Transverse colon (tissue), 4 donors: Measurements from ENCODE around the gene C1orf122.

Experiments used
- EP300 ChIP-seq: sonication (generic); formaldehyde crosslinking; IDR thresholded peaks from one replicate; pipeline ENCODE4 v1.6.1; 2017; ENCODE audit warnings: antibody characterized with exemption, low read depth
- POLR2A ChIP-seq: fragments of 450-650 bp; IDR thresholded peaks from one replicate; pipeline ENCODE4 v1.6.1; 2016; ENCODE audit warnings: antibody characterized with exemption, mild to moderate bottlenecking, moderate library complexity
- POLR2AphosphoS5 ChIP-seq, 3 donors: sonication (generic); formaldehyde crosslinking; IDR thresholded peaks; one replicate each; pipeline ENCODE4 v1.6.1; 2016; ENCODE audit warnings: antibody characterized with exemption in 3 of 3
- TF ChIP-seq, protein P1 (sequence below), 5 experiments: fragments of 200-600 bp in 3 of 5; fragments of 450-650 bp in 2 of 5; sonication (generic) in 3 of 5; IDR thresholded peaks; 1 replicate in 2 of 5; 2 replicates in 3 of 5; pipeline ENCODE4 v1.5.1; 2016 to 2017; ENCODE audit warnings: antibody characterized with exemption in 5 of 5, inconsistent platforms in 3 of 5, mild to moderate bottlenecking in 2 of 5, moderate library complexity in 1 of 5

DNA sequence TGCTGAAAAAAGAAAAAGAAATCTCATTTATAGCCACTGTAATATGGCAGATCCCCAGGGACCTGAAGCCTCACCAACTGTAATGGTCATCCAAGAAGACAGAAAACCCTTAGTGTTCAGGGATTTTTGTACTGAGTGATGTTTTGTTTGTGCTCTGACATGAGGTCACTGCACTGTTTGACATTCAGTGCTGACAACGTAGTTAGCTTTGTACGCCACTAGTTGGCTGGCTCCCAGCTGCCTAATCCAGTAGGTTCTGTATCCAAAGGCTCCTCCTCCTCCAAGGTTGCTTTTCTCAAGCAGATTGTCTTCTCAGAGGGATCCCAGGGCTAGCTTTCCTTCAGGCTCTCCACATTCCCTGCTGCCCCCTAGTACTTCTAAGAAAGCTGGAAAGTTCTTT, 9.9 kb downstream of the C1orf122 start:
- TF ChIP-seq, protein P1, sequence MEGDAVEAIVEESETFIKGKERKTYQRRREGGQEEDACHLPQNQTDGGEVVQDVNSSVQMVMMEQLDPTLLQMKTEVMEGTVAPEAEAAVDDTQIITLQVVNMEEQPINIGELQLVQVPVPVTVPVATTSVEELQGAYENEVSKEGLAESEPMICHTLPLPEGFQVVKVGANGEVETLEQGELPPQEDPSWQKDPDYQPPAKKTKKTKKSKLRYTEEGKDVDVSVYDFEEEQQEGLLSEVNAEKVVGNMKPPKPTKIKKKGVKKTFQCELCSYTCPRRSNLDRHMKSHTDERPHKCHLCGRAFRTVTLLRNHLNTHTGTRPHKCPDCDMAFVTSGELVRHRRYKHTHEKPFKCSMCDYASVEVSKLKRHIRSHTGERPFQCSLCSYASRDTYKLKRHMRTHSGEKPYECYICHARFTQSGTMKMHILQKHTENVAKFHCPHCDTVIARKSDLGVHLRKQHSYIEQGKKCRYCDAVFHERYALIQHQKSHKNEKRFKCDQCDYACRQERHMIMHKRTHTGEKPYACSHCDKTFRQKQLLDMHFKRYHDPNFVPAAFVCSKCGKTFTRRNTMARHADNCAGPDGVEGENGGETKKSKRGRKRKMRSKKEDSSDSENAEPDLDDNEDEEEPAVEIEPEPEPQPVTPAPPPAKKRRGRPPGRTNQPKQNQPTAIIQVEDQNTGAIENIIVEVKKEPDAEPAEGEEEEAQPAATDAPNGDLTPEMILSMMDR (IDR thresholded peaks at IDR 0.05), result no peak
- TF ChIP-seq POLR2AphosphoS5 (IDR thresholded peaks at IDR 0.05) (no peak), POLR2A (no peak), EP300 (no peak)
